ENCODE measurements around the gene AGAP1. TPM values are rescaled to one million over a fixed set of nuclear protein-coding genes. Genes with fewer than 3 reads are reported as not detected.

AGAP1 gene
- total RNA-seq, 1 donor from 2014 or later, result 10.5 TPM

GRCh38 chr2:235825946-235826345 is 332.1 kb downstream of the AGAP1 start:
- DNase-seq (ENCODE audit: low spot score) (no peak), ATAC-seq (no peak)

GRCh38 chr2:235826826-235827225 is 333.0 kb downstream of the AGAP1 start:
- ATAC-seq, result no peak
- no peak for DNase-seq (ENCODE audit: low spot score)

DNA sequence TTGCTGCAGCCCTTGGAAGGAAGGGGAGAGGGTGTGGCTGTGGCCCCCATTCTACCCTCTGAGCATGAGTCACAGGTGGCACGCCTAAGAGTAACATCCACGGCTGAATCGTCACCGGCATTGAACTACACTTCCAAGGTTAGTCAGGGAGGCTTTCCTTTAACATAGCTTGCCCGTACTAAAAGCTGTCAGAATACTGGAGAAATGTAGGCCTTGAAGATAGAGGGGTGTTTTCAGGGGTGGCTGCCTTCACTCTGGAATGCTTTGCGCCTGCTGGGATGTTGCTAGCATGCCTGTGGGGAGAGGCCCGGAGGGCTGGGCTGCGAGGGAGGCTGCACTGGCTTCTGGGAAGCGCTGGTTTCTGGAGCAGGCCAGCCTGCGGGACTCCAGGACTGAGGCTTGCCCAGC is 333.7 kb downstream of the AGAP1 start:
- ATAC-seq (no peak), DNase-seq (ENCODE audit: low spot score) (peak; percentile 27)

DNA sequence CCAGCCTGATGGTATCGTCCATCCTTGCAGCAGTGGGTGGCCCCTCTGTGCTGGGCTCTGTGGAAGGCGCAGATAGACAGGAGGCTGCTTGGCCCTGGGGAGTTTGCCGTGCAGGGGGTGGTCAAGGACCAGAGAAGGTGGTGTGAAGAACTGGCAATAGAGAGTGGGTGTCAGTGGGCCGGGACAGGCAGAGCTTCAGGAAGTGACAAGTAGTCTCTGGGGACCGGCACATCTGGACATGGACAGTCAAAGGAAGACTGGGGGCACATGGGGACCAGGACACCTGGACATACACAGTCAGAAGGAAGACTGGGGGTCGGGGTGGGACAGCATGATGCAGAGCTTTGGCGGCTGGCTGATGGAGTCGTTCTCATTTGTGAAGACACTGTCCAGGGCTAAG is 335.9 kb downstream of the AGAP1 start:
- ATAC-seq (no peak), DNase-seq (ENCODE audit: low spot score) (peak; percentile 37)

DNA sequence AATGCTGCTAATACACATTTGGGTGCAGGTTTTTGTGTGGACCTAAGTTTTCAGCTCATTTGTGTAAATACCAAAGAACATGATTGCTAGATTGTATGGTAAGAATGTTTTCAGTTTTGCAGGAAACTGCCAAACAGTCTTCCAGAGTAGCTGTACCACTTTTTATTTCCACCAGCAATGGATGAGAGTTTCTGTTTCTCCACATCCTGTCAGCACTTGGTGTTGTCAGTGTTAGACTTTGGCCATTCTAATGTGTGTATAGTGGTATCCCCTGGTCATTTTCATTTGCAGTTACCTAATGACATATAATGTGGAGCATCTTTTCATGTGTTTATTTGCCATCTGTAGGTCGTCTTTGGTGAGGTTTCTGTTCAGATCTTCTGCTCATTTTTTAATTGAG is 337.9 kb downstream of the AGAP1 start:
- ATAC-seq (no peak), DNase-seq (ENCODE audit: low spot score) (no peak)

- no peak for ATAC-seq
- no peak for DNase-seq (ENCODE audit: low spot score)
These were observed 339.1 kb downstream of the AGAP1 start for GRCh38 chr2:235832941-235833340.

DNA sequence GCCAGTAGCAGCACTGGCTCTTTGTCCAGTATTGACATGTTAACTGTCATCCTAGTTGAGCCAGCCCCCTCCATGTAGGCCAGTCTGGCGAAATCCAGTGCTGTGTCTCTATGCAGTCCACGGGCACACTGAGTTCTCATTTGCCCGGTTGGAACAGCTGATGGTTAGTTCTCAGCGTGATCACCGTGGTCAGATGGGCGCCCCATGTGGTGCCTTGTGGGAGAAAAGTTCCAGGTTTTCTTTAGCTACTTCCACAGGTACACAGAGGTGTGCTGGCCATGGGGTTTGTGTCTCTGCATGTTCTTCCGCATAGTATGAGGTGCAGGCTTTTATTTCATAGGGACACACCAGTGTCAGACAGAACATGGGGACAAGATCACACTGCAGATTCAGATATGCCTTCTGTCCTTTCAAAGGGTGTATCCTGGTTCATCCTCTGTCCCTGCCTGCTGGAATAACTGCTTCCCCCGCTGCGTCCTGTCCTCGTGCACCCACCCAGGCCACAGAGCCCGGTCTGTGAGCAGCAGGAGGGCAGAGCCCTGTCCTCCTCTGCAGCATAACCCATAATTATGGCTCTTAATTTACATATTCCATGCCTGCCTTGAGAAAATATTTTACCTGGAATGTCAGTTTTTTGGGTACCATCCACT is 340.3 kb downstream of the AGAP1 start:
- DNase-seq (ENCODE audit: low spot score), result peak; percentile 18
- no peak for ATAC-seq

DNA sequence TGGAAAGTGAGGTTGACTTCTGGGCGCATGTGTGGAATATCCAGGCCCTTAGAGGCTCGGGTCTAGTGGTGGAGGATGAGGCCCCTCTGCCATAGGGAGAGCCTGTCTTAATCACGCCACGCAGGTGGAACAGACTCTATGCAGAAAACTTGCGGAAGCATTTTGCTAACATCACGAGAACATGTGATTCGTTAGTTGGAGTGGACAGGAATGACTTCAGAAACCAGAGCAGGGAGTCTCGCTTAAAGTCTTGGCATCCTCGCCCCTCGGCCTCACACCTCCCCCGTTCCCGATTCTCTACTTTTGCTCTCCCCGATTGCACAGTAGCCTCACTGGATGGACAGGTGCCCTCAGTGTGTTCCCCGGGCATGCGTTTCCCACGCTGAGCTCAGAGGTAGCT is 340.9 kb downstream of the AGAP1 start:
- ATAC-seq (no peak), DNase-seq (ENCODE audit: low spot score) (peak; percentile 27)

DNA sequence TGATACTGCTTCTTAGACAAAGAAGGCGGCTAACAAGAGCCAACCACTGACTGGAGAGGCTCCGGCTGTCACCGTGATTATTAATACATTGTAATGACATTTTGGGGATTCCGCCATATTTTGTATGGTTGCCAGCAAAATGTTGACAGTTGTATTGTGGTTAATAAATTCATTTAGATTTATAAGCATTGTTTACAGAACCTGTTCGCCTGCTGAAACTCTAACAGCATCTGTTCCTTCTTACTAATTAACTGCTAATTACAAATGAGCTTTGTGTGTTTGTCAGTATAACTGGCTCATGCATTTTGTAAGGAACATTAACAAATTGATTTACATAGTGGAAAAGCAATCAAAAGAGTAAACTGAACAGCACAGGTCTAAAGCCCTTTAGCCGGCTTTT is 342.0 kb downstream of the AGAP1 start:
- DNase-seq (ENCODE audit: low spot score) (no peak), ATAC-seq (no peak)

GRCh38 chr2:235836491-235836911 is 342.7 kb downstream of the AGAP1 start:
- ATAC-seq, result no peak
- no peak for DNase-seq (ENCODE audit: low spot score)

DNA sequence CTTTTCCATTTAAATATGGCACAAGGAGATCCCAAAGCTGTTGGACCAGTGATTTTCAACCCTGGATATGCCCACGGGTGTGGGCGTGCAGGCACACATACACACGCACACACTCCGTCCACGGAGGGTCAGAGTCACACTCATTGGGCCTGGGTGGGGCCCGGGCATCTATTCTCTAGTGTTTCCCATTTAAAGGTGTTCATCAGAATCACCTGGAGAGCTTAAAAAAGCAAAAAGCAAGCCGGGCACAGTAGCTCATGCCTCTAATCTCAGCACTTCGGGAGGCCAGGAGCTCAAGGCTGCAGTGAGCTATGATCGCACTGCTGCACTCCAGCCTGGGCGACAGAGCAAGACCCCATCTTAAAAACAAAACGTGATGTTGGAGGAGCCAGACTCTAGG is 345.4 kb downstream of the AGAP1 start:
- DNase-seq (ENCODE audit: low spot score) (no peak), ATAC-seq (no peak)

- DNase-seq (ENCODE audit: low spot score) (no peak), ATAC-seq (no peak)
These were observed 346.1 kb downstream of the AGAP1 start for GRCh38 chr2:235839974-235840373.

DNA sequence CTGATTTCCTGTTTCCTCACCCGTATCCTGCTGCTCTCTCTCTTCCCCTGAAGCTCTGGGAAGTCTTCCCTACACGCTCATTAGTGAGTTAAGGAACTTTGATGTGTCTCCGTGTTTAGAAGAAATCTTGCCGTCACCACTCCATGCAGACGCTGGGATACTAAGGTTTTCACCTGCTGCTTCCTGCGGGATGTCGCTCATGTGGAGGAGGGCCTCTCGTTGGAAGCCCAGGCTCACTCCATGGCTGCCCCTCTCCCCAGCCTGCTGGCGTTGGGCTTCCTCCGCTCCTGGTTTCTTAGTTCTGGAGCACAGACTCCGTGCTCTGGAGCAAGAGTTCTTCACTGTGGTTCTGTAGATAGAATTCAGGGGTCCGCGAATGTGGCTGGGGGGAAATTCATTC is 348.0 kb downstream of the AGAP1 start:
- ATAC-seq, result no peak

GRCh38 chr2:235842941-235843340 is 349.1 kb downstream of the AGAP1 start:
- no peak for DNase-seq (ENCODE audit: low spot score)
- ATAC-seq, result no peak

More for the DNA sequence above, 348.0 kb downstream of the AGAP1 start:
- DNase-seq (ENCODE audit: low spot score), result no peak

- ATAC-seq (no peak), DNase-seq (ENCODE audit: low spot score) (no peak)
These were observed 349.9 kb downstream of the AGAP1 start for GRCh38 chr2:235843591-235844395.

- DNase-seq (ENCODE audit: low spot score) (no peak), ATAC-seq (no peak)
These were observed 350.7 kb downstream of the AGAP1 start for GRCh38 chr2:235844561-235844960.

GRCh38 chr2:235845245-235845644 is 351.4 kb downstream of the AGAP1 start:
- DNase-seq (ENCODE audit: low spot score) (no peak), ATAC-seq (no peak)

- ATAC-seq, result no peak
These were observed 353.7 kb downstream of the AGAP1 start for GRCh38 chr2:235847576-235847975.

GRCh38 chr2:235848055-235848454 is 354.2 kb downstream of the AGAP1 start:
- DNase-seq (ENCODE audit: low spot score) (no peak), ATAC-seq (no peak)

More at GRCh38 chr2:235847576-235847975, 353.7 kb downstream of the AGAP1 start:
- DNase-seq (ENCODE audit: low spot score), result no peak

DNA sequence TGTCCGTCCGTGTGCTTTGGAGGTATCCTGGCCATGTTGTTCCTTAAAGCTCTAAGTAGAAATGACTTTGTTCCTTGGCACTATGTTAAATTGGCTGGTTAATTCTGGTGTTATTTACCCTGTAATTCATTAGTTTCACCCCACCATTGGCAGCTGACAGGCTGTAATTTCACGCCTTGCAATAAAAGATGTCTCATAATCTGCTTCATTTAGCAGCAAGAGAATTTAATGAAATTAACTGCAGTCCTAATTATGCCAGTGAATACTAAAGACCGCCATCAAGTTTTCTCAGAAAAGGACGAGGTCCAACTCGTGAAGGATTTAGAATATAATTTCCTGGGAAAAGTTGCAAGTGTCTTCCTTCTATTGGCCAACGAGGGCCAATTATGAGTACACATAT is 355.1 kb downstream of the AGAP1 start:
- no peak for ATAC-seq
- no peak for DNase-seq (ENCODE audit: low spot score)

DNA sequence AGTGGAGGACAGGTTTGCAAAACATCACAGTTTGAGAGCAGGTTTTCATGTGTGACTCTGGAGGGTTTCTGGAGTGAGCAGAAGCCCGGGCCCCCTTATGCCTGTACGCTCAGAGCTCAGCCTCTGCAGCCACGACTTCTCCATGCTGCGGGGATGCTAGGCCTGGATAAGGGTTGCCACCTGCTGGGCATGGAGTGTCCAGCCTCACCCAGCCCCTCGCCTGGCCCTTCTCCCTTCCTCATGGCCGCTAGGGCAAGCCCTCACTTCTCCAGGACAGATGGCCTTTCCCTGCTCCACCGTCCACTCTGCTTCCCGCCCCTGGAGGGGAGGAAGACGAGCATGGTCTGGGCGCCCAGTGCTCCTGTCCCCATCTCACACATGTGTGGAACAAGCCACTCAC is 355.6 kb downstream of the AGAP1 start:
- DNase-seq (ENCODE audit: low spot score), result no peak
- ATAC-seq, result no peak

DNA sequence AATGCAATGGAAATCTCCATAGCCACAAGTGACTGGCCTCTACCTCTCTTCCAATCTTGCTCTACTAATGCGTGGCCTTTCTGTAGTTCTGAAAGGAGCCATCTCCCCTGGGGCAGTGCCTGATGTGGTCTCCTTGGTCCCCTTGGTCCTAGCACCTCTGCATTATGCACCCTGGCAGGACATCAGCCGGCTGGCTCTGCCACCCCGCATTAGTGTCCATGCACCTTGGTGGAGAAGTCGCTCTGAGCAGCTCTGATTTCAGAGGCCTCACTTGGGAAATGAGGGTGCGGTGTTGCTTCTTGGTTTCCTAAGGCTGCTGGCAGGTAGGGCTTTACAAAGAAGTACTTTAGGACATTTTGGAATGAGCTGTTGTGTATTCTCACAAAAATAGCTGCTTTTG is 356.4 kb downstream of the AGAP1 start:
- peak; percentile 2 for DNase-seq (ENCODE audit: low spot score)
- no peak for ATAC-seq

All from left lobe of liver (tissue), 2 donors.